Gastrocnemius medialis (tissue), 4 donors: Measurements from ENCODE around the gene LDHAL6B.

Experiments used
- CTCF ChIP-seq, 5 experiments: fragments of 450-650 bp in 3 of 5; fragments of 200-600 bp in 2 of 5; sonication (generic) in 2 of 5; IDR thresholded peaks in 4 of 5; conservative IDR thresholded peaks in 1 of 5; 1 replicate in 4 of 5; 2 replicates in 1 of 5; pipeline ENCODE4 v1.5.1; 2016 to 2019; ENCODE audit warnings: antibody characterized with exemption in 5 of 5, mild to moderate bottlenecking in 3 of 5, moderate library complexity in 3 of 5
- POLR2A ChIP-seq, 2 donors: fragments of 450-650 bp; IDR thresholded peaks; one replicate each; pipeline ENCODE4 v1.6.1; 2017; ENCODE audit warnings: antibody characterized with exemption in 2 of 2, mild to moderate bottlenecking in 2 of 2, moderate library complexity in 2 of 2

GRCh38 chr15:59243622-59244021, 37.0 kb downstream of the LDHAL6B start:
- TF ChIP-seq CTCF (IDR thresholded peaks at IDR 0.05 in 4 of 5, conservative IDR thresholded peaks at IDR 0.05 in 1 of 5) (no peak), POLR2A (IDR thresholded peaks at IDR 0.05) (no peak)
